Mammary epithelial cell (primary cell): Measurements from ENCODE around the gene ALDOA.

Experiments
- CTCF ChIP-seq, 2 donors: IDR thresholded peaks in 1 of 2; conservative IDR thresholded peaks in 1 of 2; 2 replicates each; pipeline ENCODE4 v1.5.1; 2011 to 2012; ENCODE audit warnings: inconsistent platforms in 2 of 2, low read length in 2 of 2, mild to moderate bottlenecking in 2 of 2, control low read depth in 1 of 2, low read depth in 1 of 2; ENCODE audit not compliant: insufficient read depth in 1 of 2; ENCODE audit errors: extremely low read depth in 1 of 2
- EZH2 ChIP-seq: IDR thresholded peaks from 2 replicates; pipeline ENCODE4 v1.6.1; 2012; ENCODE audit warnings: low read length, inconsistent platforms, borderline replicate concordance

GRCh38 chr16:30064729-30065101 lies 845 bp upstream of the ALDOA start:
- TF ChIP-seq CTCF (conservative IDR thresholded peaks at IDR 0.05 in 1 of 2, IDR thresholded peaks at IDR 0.05 in 1 of 2; ENCODE audit: extremely low read depth in 1 of 2, insufficient read depth in 1 of 2, low read depth in 1 of 2, low read length in 2 of 2), result no peak
- TF ChIP-seq EZH2, result no peak
